Karpas-422 (cell line): ENCODE data around the gene MLPH. TPM values are rescaled to one million over a fixed set of nuclear protein-coding genes. Genes with fewer than 3 reads are reported as not detected.
"Not testable (repeated sequence)": the region's sequence is repeated elsewhere in the genome, so short reads cannot be mapped to it uniquely, and the experiment has no call there.

Experiments used
- DNase-seq: peaks from one replicate; pipeline ENCODE4 v3.0.0-alpha.2; 2015
- H2AFZ ChIP-seq: fragments of 200-600 bp; sonication (generic); 2 replicates; pipeline ENCODE4 v1.6.1; 2014; ENCODE audit warnings: antibody characterized with exemption, low read length, mixed read lengths
- H3K27ac ChIP-seq: fragments of 200-600 bp; sonication (generic); 2 replicates; pipeline ENCODE4 v1.5.1; 2014; ENCODE audit warnings: mild to moderate bottlenecking, low read length, moderate library complexity
- H3K27me3 ChIP-seq: fragments of 200-600 bp; sonication (generic); 2 replicates; pipeline ENCODE4 v1.6.1; 2014; ENCODE audit warnings: low read length, mixed read lengths
- H3K36me3 ChIP-seq: fragments of 200-600 bp; sonication (generic); 2 replicates; pipeline ENCODE4 v1.6.1; 2014; ENCODE audit warnings: low read length, mixed read lengths; ENCODE audit not compliant: insufficient read depth
- H3K4me1 ChIP-seq: fragments of 200-600 bp; sonication (generic); 2 replicates; pipeline ENCODE4 v1.6.1; 2014; ENCODE audit warnings: mild to moderate bottlenecking, low read length, mixed read lengths
- H3K4me2 ChIP-seq: fragments of 200-600 bp; sonication (generic); 2 replicates; pipeline ENCODE4 v1.6.1; 2014; ENCODE audit warnings: low read length, low read depth, mild to moderate bottlenecking; ENCODE audit not compliant: poor library complexity, severe bottlenecking
- H3K4me3 ChIP-seq: fragments of 200-600 bp; sonication (generic); 2 replicates; pipeline ENCODE4 v1.5.1; 2014; ENCODE audit warnings: mild to moderate bottlenecking, antibody characterized with exemption, low read length, mixed read lengths
- H3K79me2 ChIP-seq: fragments of 200-600 bp; sonication (generic); 2 replicates; pipeline ENCODE4 v1.6.1; 2014; ENCODE audit warnings: mild to moderate bottlenecking, low read length, mixed read lengths
- H3K9ac ChIP-seq: fragments of 200-600 bp; sonication (generic); 2 replicates; pipeline ENCODE4 v1.6.0; 2014; ENCODE audit warnings: low read length
- H3K9me2 ChIP-seq: fragments of 200-600 bp; sonication (generic), shearing (Covaris generic); replicated peaks from 2 replicates; pipeline ENCODE4 v1.6.0; 2014; ENCODE audit warnings: mild to moderate bottlenecking, low read length, moderate library complexity; ENCODE audit not compliant: insufficient read depth
- H3K9me3 ChIP-seq: fragments of 300-700, 200-600 bp; sonication (generic); 2 replicates; pipeline ENCODE4 v1.6.1; 2014; ENCODE audit warnings: low read length, mixed read lengths
- H4K20me1 ChIP-seq: fragments of 200-600 bp; sonication (generic); 2 replicates; pipeline ENCODE4 v1.6.1; 2014; ENCODE audit warnings: mild to moderate bottlenecking, antibody characterized with exemption, low read length, low read depth; ENCODE audit not compliant: insufficient read depth
- total RNA-seq: library from RNA; depleted of rRNA; stranded (reverse); fragments of >200 nt; shearing (Covaris generic); gene quantifications from 2 replicates; pipeline ENCODE4 v1.2.3, GENCODE V29; 2014; ENCODE audit warnings: low replicate concordance

The MLPH gene
- total RNA-seq, 1 experiment from 2014 or later: not detected

GRCh38 chr2:237464757-237465391 is 22.2 kb upstream of the MLPH start:
- no peaks in the 10 kb centered on the region for H3K9me2 ChIP-seq
- H3K4me2 ChIP-seq: no peak overlapping the region
- no peaks in the 10 kb centered on the region for H3K27me3 ChIP-seq

GRCh38 chr2:237465515-237466148 is 21.4 kb upstream of the MLPH start:
- no peak overlapping the region for H3K4me2 ChIP-seq

More at GRCh38 chr2:237464757-237465391, 22.2 kb upstream of the MLPH start:
- Histone ChIP-seq H4K20me1 (no peaks in the 10 kb centered on the region), H3K79me2 (no peaks in the 10 kb centered on the region), H3K9me3 (no peaks in the 10 kb centered on the region), H3K4me3 (no peak overlapping the region), H3K4me1 (no peaks in the 10 kb centered on the region), H3K36me3 (no peaks in the 10 kb centered on the region), H3K9ac (no peak overlapping the region), H2AFZ (no peak overlapping the region), H3K27ac (no peak overlapping the region)
- DNase-seq: no peak

GRCh38 chr2:237466211-237466610 is 20.8 kb upstream of the MLPH start:
- Histone ChIP-seq H3K9me3 (no peaks in the 10 kb centered on the region), H3K4me3 (no peak overlapping the region), H3K36me3 (no peaks in the 10 kb centered on the region), H3K4me1 (no peaks in the 10 kb centered on the region), H3K27me3 (no peaks in the 10 kb centered on the region), H3K9ac (no peak overlapping the region), H2AFZ (no peak overlapping the region), H3K27ac (no peak overlapping the region), H3K4me2 (no peak overlapping the region), H4K20me1 (no peaks in the 10 kb centered on the region), H3K79me2 (no peaks in the 10 kb centered on the region), H3K9me2 (no peaks in the 10 kb centered on the region)
- no peak for DNase-seq

More at GRCh38 chr2:237465515-237466148, 21.4 kb upstream of the MLPH start:
- H2AFZ ChIP-seq: no peak overlapping the region
- no peak overlapping the region for H3K4me3 ChIP-seq
- no peak for DNase-seq
- no peaks in the 10 kb centered on the region for H3K79me2 ChIP-seq
- no peaks in the 10 kb centered on the region for H3K9me2 ChIP-seq
- H4K20me1 ChIP-seq: no peaks in the 10 kb centered on the region
- no peak overlapping the region for H3K9ac ChIP-seq
- no peaks in the 10 kb centered on the region for H3K36me3 ChIP-seq
- no peaks in the 10 kb centered on the region for H3K9me3 ChIP-seq
- no peak overlapping the region for H3K27ac ChIP-seq
- H3K27me3 ChIP-seq: no peaks in the 10 kb centered on the region
- H3K4me1 ChIP-seq: no peaks in the 10 kb centered on the region

GRCh38 chr2:237467447-237468179 is 19.4 kb upstream of the MLPH start:
- H3K27ac ChIP-seq: no peak overlapping the region
- no peaks in the 10 kb centered on the region for H3K79me2 ChIP-seq
- no peak overlapping the region for H2AFZ ChIP-seq
- no peaks in the 10 kb centered on the region for H3K36me3 ChIP-seq
- DNase-seq: no peak
- H3K4me3 ChIP-seq: no peak overlapping the region
- no peaks in the 10 kb centered on the region for H4K20me1 ChIP-seq
- H3K4me1 ChIP-seq: no peaks in the 10 kb centered on the region
- H3K9me3 ChIP-seq: no peaks in the 10 kb centered on the region
- H3K9me2 ChIP-seq: no peaks in the 10 kb centered on the region
- no peaks in the 10 kb centered on the region for H3K27me3 ChIP-seq
- H3K9ac ChIP-seq: no peak overlapping the region
- H3K4me2 ChIP-seq: no peak overlapping the region

- H4K20me1 ChIP-seq, H3K9me2 ChIP-seq, H2AFZ ChIP-seq, H3K9me3 ChIP-seq, H3K4me2 ChIP-seq, H3K9ac ChIP-seq, H3K36me3 ChIP-seq, H3K79me2 ChIP-seq, H3K4me3 ChIP-seq, DNase-seq, H3K27me3 ChIP-seq, H3K4me1 ChIP-seq, H3K27ac ChIP-seq: not testable (repeated sequence)
These were observed 17.6 kb upstream of the MLPH start for GRCh38 chr2:237469410-237469809.

GRCh38 chr2:237469849-237470248 is 17.2 kb upstream of the MLPH start:
- Histone ChIP-seq H3K4me3 (no peak overlapping the region), H4K20me1 (no peaks in the 10 kb centered on the region), H3K9me3 (no peaks in the 10 kb centered on the region), H3K27ac (no peak overlapping the region), H3K79me2 (no peaks in the 10 kb centered on the region), H2AFZ (no peak overlapping the region), H3K27me3 (no peaks in the 10 kb centered on the region), H3K9ac (no peak overlapping the region), H3K4me2 (no peak overlapping the region), H3K36me3 (no peaks in the 10 kb centered on the region), H3K4me1 (peaks cover 4% of the 10 kb centered on the region), H3K9me2 (no peaks in the 10 kb centered on the region)
- no peak for DNase-seq

- no peak for DNase-seq
- no peaks in the 10 kb centered on the region for H3K9me2 ChIP-seq
- H2AFZ ChIP-seq: no peak overlapping the region
- peaks cover 10% of the 10 kb centered on the region for H3K4me1 ChIP-seq
- no peak overlapping the region for H3K9ac ChIP-seq
- no peak overlapping the region for H3K4me2 ChIP-seq
- H3K9me3 ChIP-seq: no peaks in the 10 kb centered on the region
- no peak overlapping the region for H3K27ac ChIP-seq
- H3K27me3 ChIP-seq: no peaks in the 10 kb centered on the region
- no peak overlapping the region for H3K4me3 ChIP-seq
- no peaks in the 10 kb centered on the region for H4K20me1 ChIP-seq
- no peaks in the 10 kb centered on the region for H3K36me3 ChIP-seq
- no peaks in the 10 kb centered on the region for H3K79me2 ChIP-seq
These were observed 16.1 kb upstream of the MLPH start for GRCh38 chr2:237470914-237471313.

GRCh38 chr2:237471438-237472186 is 15.4 kb upstream of the MLPH start:
- Histone ChIP-seq H3K4me1 (peaks cover 11% of the 10 kb centered on the region), H3K79me2 (no peaks in the 10 kb centered on the region), H3K4me2 (no peak overlapping the region), H3K27ac (no peak overlapping the region), H4K20me1 (no peaks in the 10 kb centered on the region), H3K9me3 (no peaks in the 10 kb centered on the region), H2AFZ (no peak overlapping the region), H3K9ac (no peak overlapping the region), H3K9me2 (no peaks in the 10 kb centered on the region), H3K4me3 (no peak overlapping the region), H3K27me3 (no peaks in the 10 kb centered on the region), H3K36me3 (no peaks in the 10 kb centered on the region)
- DNase-seq: peak; percentile 71
